ENCODE measurements around the gene ACVRL1. TPM values are rescaled to one million over a fixed set of nuclear protein-coding genes. Genes with fewer than 3 reads are reported as not detected.
"Not testable (repeated sequence)": the region's sequence is repeated elsewhere in the genome, so short reads cannot be mapped to it uniquely, and the experiment has no call there.

Gene ACVRL1
- total RNA-seq, 1 donor from 2014 or later, result under 0.01 TPM

DNA sequence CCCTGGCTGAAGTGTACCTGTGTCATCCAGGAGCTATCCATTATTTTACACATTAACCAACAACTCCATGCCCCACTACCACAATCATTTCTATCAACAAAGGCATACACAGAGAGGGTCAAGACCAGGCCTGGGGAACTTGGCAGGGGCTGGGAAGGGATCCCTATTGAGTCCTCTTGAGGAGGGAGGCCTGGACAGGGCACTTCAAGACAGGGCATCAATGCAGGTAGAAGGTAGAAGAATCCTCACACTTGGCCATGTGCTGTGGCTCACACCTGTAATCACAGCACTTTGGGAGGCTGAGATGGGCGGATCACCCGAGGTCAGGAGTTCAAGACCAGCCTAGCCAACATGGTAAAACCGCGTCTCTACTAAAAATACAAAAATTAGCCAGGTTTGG, 32.8 kb upstream of the ACVRL1 start:
- H3K27me3 ChIP-seq (ENCODE audit: control insufficient read depth, insufficient read depth, low read length), result peaks cover 19% of the 10 kb centered on the region
- TF ChIP-seq, protein P1, sequence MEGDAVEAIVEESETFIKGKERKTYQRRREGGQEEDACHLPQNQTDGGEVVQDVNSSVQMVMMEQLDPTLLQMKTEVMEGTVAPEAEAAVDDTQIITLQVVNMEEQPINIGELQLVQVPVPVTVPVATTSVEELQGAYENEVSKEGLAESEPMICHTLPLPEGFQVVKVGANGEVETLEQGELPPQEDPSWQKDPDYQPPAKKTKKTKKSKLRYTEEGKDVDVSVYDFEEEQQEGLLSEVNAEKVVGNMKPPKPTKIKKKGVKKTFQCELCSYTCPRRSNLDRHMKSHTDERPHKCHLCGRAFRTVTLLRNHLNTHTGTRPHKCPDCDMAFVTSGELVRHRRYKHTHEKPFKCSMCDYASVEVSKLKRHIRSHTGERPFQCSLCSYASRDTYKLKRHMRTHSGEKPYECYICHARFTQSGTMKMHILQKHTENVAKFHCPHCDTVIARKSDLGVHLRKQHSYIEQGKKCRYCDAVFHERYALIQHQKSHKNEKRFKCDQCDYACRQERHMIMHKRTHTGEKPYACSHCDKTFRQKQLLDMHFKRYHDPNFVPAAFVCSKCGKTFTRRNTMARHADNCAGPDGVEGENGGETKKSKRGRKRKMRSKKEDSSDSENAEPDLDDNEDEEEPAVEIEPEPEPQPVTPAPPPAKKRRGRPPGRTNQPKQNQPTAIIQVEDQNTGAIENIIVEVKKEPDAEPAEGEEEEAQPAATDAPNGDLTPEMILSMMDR (IDR thresholded peaks at IDR 0.05; ENCODE audit: insufficient read depth, low read length, severe bottlenecking), result no peak
- DNase-seq (ENCODE audit: low read depth), result no peak

DNA sequence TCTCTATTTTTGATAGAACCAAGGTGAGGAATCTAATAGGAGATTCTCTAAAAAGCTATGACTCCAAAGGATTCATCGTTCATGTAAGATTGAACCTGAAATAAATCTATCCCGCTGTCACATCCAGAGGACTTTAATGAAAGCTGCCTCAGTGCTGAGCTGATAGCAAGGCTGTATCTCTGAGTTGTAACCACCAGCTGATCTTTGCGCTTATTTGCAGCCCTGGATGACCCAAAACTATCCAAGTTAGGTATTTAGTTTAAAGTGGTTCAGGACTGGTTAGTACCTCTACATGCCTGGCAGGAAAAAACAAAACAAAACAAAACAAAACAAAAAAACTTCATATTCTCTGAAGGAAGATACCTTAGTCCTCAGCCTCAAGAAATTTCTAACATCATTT, 28.2 kb upstream of the ACVRL1 start:
- no peak for FAIRE-seq
- TF ChIP-seq, protein P1 (IDR thresholded peaks at IDR 0.05; ENCODE audit: insufficient read depth, low read length, severe bottlenecking), result no peak

More for the DNA sequence above, 32.8 kb upstream of the ACVRL1 start:
- H3K36me3 ChIP-seq (ENCODE audit: control insufficient read depth, insufficient read depth, low read length), result no peaks in the 10 kb centered on the region
- H3K4me3 ChIP-seq (ENCODE audit: low read depth, low read length), result no peak overlapping the region
- FAIRE-seq, result no peak

DNA sequence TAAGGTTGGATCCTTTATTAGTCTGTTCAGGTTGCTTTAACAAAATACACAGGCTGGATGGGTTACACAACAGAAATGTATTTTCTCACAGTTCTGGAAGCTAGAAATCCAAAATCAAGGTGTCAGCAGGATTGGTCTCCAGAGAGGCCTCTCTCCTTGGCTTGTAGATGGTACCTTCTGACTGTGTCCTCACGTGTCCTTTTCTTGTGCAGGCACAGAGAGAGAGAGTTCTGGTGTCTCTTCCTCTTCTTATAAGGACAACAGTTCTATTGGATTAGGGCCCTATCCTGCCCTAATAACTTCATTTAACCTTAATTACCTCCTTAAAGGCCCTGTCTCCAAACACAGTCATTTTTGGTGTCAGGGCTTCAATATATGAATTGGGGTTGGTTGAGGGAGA, 24.0 kb upstream of the ACVRL1 start:
- H3K4me3 ChIP-seq (ENCODE audit: low read depth, low read length), result no peak overlapping the region
- no peak for FAIRE-seq
- DNase-seq (ENCODE audit: low read depth), result no peak
- H3K36me3 ChIP-seq (ENCODE audit: control insufficient read depth, insufficient read depth, low read length), result no peaks in the 10 kb centered on the region
- peaks cover 1% of the 10 kb centered on the region for H3K27me3 ChIP-seq (ENCODE audit: control insufficient read depth, insufficient read depth, low read length)
- TF ChIP-seq, protein P1 (IDR thresholded peaks at IDR 0.05; ENCODE audit: insufficient read depth, low read length, severe bottlenecking), result no peak

More for the DNA sequence above, 28.2 kb upstream of the ACVRL1 start:
- no peak for DNase-seq (ENCODE audit: low read depth)
- Histone ChIP-seq H3K36me3 (ENCODE audit: control insufficient read depth, insufficient read depth, low read length) (no peaks in the 10 kb centered on the region), H3K4me3 (ENCODE audit: low read depth, low read length) (no peak overlapping the region), H3K27me3 (ENCODE audit: control insufficient read depth, insufficient read depth, low read length) (peaks cover 6% of the 10 kb centered on the region)

DNA sequence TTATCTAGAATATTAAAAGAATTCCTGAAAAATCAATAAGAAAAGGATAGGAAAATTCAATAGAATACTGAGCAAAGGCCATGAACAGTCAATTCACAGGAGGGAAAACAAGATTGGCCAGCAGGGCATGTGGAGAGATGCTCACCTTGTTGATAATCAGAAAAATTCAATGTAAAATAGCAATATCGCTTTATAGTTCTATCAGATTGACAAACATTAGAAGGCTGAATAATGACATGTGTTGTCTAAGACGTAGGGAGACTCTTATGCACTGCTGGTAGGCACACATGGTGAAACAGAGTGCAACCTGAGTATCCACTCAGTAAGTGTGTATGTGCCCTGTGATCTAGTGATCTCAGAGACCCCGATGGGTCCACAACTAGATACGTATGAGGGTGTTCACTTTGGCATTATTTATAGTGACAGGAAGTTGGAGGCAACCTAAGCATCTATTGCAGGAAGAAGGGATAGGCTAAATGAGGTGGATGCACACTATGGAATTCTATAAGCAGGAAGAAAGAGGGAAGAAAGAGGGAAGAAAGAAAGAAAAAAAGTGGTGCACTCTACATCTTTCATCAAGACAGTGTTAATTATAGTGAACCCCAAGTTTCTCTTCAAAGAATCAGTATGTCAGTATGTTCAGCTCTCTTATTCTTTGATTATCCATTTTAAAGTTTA, 23.2 kb upstream of the ACVRL1 start:
- H3K4me3 ChIP-seq (ENCODE audit: low read depth, low read length), result no peak overlapping the region
- TF ChIP-seq, protein P1 (IDR thresholded peaks at IDR 0.05; ENCODE audit: insufficient read depth, low read length, severe bottlenecking), result no peak
- no peak for DNase-seq (ENCODE audit: low read depth)

DNA sequence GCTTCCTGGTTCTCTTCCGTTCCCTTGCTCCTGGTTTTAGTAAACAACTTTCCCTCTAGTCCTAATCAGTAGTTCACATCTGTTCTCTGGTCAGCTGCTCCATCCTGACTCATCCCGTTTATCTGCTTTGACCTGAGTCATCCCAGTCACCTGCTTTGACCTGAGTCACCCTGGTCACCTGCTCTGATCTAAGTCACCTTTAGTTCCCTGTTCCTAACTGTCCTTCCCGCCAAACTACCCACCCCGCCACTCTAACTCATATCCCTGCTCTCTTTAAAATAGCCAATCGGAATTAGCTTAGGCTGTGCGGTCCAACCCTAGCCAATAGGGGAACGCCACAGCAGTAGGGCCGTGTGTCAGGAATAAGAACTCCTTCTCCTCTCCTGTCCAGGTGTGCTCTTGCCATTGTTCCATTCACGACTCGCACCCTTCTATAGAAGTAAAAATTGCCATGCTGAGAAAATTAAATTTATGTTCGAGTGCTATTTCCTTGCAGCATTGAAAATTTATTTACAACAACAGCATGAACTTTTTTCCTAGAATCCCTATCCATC, 22.6 kb upstream of the ACVRL1 start:
- FAIRE-seq (no peak), DNase-seq (ENCODE audit: low read depth) (peak; percentile 63)
- Histone ChIP-seq H3K36me3 (ENCODE audit: control insufficient read depth, insufficient read depth, low read length) (no peaks in the 10 kb centered on the region), H3K27me3 (ENCODE audit: control insufficient read depth, insufficient read depth, low read length) (peaks cover 1% of the 10 kb centered on the region), H3K4me3 (ENCODE audit: low read depth, low read length) (no peak overlapping the region)
- TF ChIP-seq, protein P1 (IDR thresholded peaks at IDR 0.05; ENCODE audit: insufficient read depth, low read length, severe bottlenecking), result no peak

More for the DNA sequence above, 23.2 kb upstream of the ACVRL1 start:
- H3K36me3 ChIP-seq (ENCODE audit: control insufficient read depth, insufficient read depth, low read length), result no peaks in the 10 kb centered on the region
- peaks cover 1% of the 10 kb centered on the region for H3K27me3 ChIP-seq (ENCODE audit: control insufficient read depth, insufficient read depth, low read length)
- FAIRE-seq, result no peak

DNA sequence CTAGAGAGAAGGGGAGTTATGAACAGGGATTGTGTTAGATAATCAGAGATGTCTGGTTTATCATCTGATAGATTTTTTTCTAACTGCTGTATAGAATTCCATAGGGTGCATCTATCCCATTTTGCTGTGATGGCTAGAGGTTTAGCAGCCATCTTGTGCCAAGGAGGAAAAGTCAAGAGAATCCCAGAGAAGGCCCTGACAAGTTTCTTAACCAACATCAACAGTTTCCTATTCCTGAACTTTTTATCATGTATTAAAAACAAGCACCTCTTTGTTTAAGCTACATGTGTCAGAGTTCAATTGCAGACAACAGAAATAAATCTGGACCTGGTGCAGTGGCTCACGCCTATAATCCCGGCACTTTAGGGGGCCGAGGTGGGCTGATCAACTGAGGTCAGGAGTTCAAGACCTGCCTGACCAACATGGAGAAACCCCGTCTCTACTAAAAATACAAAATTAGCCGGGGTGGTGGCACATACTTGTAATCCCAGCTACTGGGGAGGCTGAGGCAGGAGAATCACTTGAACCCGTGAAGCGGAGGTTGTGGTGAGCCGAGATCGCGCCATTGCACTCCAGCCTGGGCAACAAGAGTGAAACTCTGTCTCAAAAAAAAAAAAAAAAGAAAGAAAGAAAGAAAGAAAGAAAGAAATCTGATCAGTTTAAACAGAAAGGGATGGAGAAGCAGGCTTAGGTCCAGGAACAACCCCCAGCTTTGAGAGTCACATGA, 21.8 kb upstream of the ACVRL1 start:
- not testable (repeated sequence) for DNase-seq (ENCODE audit: low read depth); H3K4me3 ChIP-seq (ENCODE audit: low read depth, low read length); H3K36me3 ChIP-seq (ENCODE audit: control insufficient read depth, insufficient read depth, low read length); H3K27me3 ChIP-seq (ENCODE audit: control insufficient read depth, insufficient read depth, low read length); FAIRE-seq
